ENCODE measurements around the gene FLT3. TPM values are rescaled to one million over a fixed set of nuclear protein-coding genes. Genes with fewer than 3 reads are reported as not detected.
"Not testable (repeated sequence)": the region's sequence is repeated elsewhere in the genome, so short reads cannot be mapped to it uniquely, and the experiment has no call there.

The FLT3 gene
- total RNA-seq, 6 donors from 2014 or later, result 0.89 to 6.3 (median 1.6) TPM

- H3K27me3 ChIP-seq, result no peaks in the 10 kb centered on the region
- no peaks in the 10 kb centered on the region for H3K36me3 ChIP-seq
- no peak overlapping the region for H3K27ac ChIP-seq
- ATAC-seq (ENCODE audit: low FRiP score in 2 of 2), result no peak
- no peak overlapping the region for H3K4me3 ChIP-seq
- DNase-seq, result no peak
- H3K9me3 ChIP-seq, result no peaks in the 10 kb centered on the region
- no peak for TF ChIP-seq EP300 (IDR thresholded peaks at IDR 0.05)
- no peak for TF ChIP-seq POLR2AphosphoS5 (IDR thresholded peaks at IDR 0.05)
- TF ChIP-seq POLR2A (IDR thresholded peaks at IDR 0.05), result no peak
- no peak for TF ChIP-seq CTCF (IDR thresholded peaks at IDR 0.05)
- no peaks in the 10 kb centered on the region for H3K4me1 ChIP-seq
Observed at GRCh38 chr13:28012896-28013295, 87.5 kb downstream of the FLT3 start.

- Histone ChIP-seq H3K4me3 (no peak overlapping the region), H3K9me3 (no peaks in the 10 kb centered on the region), H3K4me1 (no peaks in the 10 kb centered on the region), H3K27ac (no peak overlapping the region), H3K27me3 (no peaks in the 10 kb centered on the region), H3K36me3 (no peaks in the 10 kb centered on the region)
- WGBS, 2 donors, result 79 to 82% methylated on average over 4 of the region's 4 CpGs
- DNase-seq, result no peak
- ATAC-seq (ENCODE audit: low FRiP score in 2 of 2), result peak in 1 of 2 donors; percentile 15
- no peak for TF ChIP-seq POLR2AphosphoS5 (IDR thresholded peaks at IDR 0.05)
- TF ChIP-seq EP300 (IDR thresholded peaks at IDR 0.05), result no peak
- no peak for TF ChIP-seq CTCF (IDR thresholded peaks at IDR 0.05)
- no peak for TF ChIP-seq POLR2A (IDR thresholded peaks at IDR 0.05)
Observed at GRCh38 chr13:28012383-28012782, 88.0 kb downstream of the FLT3 start.

DNA sequence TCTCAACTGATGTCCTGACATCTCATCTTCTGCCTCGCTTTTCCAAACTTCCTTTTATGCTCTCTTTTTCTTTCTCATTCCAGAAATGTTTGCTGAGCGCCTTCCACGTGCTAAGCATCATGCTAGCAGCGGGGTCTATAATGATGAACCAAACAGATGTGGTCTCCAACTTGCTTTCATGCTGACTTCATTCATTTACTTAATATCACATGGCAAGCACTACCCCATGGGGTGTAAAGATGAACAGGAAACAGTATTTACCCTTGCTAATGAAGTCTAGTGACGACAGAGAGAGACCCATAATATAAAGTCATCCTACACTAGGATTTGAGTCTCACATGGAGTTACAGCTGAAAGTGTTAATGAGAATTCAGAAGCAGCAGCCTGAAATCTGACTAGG lies 90.3 kb downstream of the FLT3 start:
- DNase-seq (no peak), ATAC-seq (ENCODE audit: low FRiP score in 2 of 2) (no peak)
- TF ChIP-seq POLR2AphosphoS5 (IDR thresholded peaks at IDR 0.05), result no peak
- no peak for TF ChIP-seq EP300 (IDR thresholded peaks at IDR 0.05)
- H3K4me3 ChIP-seq, result no peak overlapping the region
- H3K9me3 ChIP-seq, result no peaks in the 10 kb centered on the region
- no peaks in the 10 kb centered on the region for H3K27me3 ChIP-seq
- no peaks in the 10 kb centered on the region for H3K4me1 ChIP-seq
- no peak overlapping the region for H3K27ac ChIP-seq
- 69 to 78% methylated on average over 5 of the region's 5 CpGs for WGBS, 2 donors
- no peaks in the 10 kb centered on the region for H3K36me3 ChIP-seq

DNA sequence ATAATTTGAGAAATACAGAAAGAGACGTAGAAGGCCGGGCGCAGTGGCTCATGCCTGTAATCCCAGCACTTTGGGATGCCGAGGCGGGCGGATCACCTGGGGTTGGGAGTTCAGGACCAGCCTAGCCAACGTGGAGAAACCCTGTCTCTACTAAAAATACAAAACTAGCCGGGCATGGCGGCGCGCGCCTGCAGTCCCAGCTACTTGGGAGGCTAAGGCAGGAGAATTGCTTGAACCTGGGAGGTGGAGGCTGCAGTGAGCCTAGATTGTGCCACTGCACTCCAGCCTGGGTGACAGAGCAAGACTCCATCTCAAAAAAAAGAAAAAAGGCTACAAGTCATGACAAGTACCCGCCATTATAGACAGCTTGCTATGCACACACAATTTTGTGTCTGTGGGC lies 95.4 kb downstream of the FLT3 start:
- H3K27me3 ChIP-seq; H3K9me3 ChIP-seq; H3K4me3 ChIP-seq; H3K36me3 ChIP-seq; DNase-seq; H3K27ac ChIP-seq; H3K4me1 ChIP-seq; ATAC-seq (ENCODE audit: low FRiP score in 2 of 2): not testable (repeated sequence)
- WGBS, 2 donors, result 93 to 94% methylated on average over 13 of the region's 13 CpGs

DNA sequence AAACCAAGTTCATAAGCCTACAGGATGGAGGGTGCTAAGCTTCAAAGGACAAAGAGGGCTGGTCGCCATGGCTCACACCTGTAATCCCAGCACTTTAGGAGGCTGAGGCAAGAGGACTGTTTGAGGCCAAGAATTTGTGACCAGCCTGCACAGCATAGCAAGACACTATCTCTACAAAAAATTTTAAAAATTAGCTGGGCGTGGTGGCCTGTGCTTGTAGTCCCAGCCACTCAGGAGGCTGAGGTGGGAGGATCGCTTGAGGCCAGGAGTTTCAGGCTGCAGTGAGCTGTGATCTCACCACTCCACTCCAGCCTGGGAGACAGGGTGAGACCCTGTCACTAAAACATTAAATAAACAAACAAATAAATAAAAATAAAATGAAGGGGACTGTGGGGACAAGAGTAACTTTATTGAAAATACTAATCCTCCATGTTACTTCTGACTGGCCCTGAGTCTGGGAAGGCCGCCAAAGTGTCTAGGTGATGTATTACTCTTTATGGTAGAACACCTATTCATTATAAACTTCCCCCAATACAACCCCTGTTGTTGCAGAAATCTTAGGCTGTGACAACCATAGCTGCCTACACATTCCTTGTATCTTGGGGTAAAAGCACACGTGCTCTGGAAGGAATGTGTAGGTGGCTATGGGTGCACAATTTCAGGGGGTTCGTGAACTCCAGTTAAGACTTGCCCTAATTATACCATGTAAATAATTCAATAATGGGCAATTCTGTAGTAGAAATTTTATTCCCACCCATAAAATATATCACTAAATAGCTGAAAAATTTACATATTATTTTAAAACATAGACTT lies 97.3 kb downstream of the FLT3 start:
- no peaks in the 10 kb centered on the region for H3K27me3 ChIP-seq
- no peak overlapping the region for H3K4me3 ChIP-seq
- no peaks in the 10 kb centered on the region for H3K9me3 ChIP-seq
- DNase-seq, result no peak
- no peaks in the 10 kb centered on the region for H3K36me3 ChIP-seq
- ATAC-seq (ENCODE audit: low FRiP score in 2 of 2), result no peak
- 78 to 80% methylated on average over 6 of the region's 6 CpGs for WGBS, 2 donors
- H3K4me1 ChIP-seq, result no peaks in the 10 kb centered on the region
- no peak overlapping the region for H3K27ac ChIP-seq
- TF ChIP-seq EP300 (IDR thresholded peaks at IDR 0.05) (no peak), POLR2A (IDR thresholded peaks at IDR 0.05) (no peak), CTCF (IDR thresholded peaks at IDR 0.05) (no peak), POLR2AphosphoS5 (IDR thresholded peaks at IDR 0.05) (no peak)
